Lung (tissue), 16 donors: Measurements from ENCODE around the gene PDE6G. TPM values are rescaled to one million over a fixed set of nuclear protein-coding genes. Genes with fewer than 3 reads are reported as not detected.
A peak's percentile ranks its signal among the peaks of the same experiment; 100 is the strongest.

ENCODE experiments used
- ATAC-seq: fragments of 200-7000 bp; cut with Tn5 transposase; one replicate; pipeline ENCODE4 v1.9.1; 2020; ENCODE audit warnings: moderate number of reproducible peaks; ENCODE audit not compliant: insufficient read depth, low FRiP score
- DNase-seq, 3 donors: peaks; one replicate each; pipeline ENCODE4 v3.0.0-alpha.2; 2013 to 2017
- H3K27ac ChIP-seq, 2 donors: one replicate each; pipeline ENCODE4 v1.5.1; 2013; ENCODE audit warnings: mild to moderate bottlenecking in 2 of 2, moderate library complexity in 2 of 2, control low read depth in 1 of 2, inconsistent platforms in 1 of 2, low read depth in 1 of 2, low read length in 1 of 2
- H3K27me3 ChIP-seq, 3 donors: one replicate each; pipeline ENCODE4 v1.5.1; 2013; ENCODE audit warnings: low read length in 2 of 3; ENCODE audit not compliant: control insufficient read depth in 3 of 3, insufficient read depth in 3 of 3
- H3K36me3 ChIP-seq, 4 donors: one replicate each; pipeline ENCODE4 v1.5.1; 2013; ENCODE audit warnings: low read length in 4 of 4, mild to moderate bottlenecking in 1 of 4, moderate library complexity in 1 of 4; ENCODE audit not compliant: control insufficient read depth in 4 of 4, insufficient read depth in 4 of 4
- H3K4me1 ChIP-seq, 5 donors: one replicate each; pipeline ENCODE4 v1.5.1; 2013; ENCODE audit warnings: low read length in 5 of 5, mild to moderate bottlenecking in 2 of 5, moderate library complexity in 1 of 5; ENCODE audit not compliant: control insufficient read depth in 5 of 5, insufficient read depth in 5 of 5
- H3K4me3 ChIP-seq: one replicate; pipeline ENCODE4 v1.5.1; 2013; ENCODE audit warnings: mild to moderate bottlenecking, control low read depth, moderate library complexity
- H3K9ac ChIP-seq, 2 donors: one replicate each; pipeline ENCODE4 v1.5.1; 2013; ENCODE audit warnings: low read length in 2 of 2, control low read depth in 1 of 2; ENCODE audit not compliant: insufficient read depth in 1 of 2
- H3K9me3 ChIP-seq, 4 donors: one replicate each; pipeline ENCODE4 v1.5.1; 2013; ENCODE audit warnings: low read length in 3 of 4, mild to moderate bottlenecking in 1 of 4, moderate library complexity in 1 of 4; ENCODE audit not compliant: control insufficient read depth in 4 of 4, insufficient read depth in 3 of 4
- CTCF ChIP-seq: IDR thresholded peaks from 2 replicates; pipeline ENCODE4 v1.5.1; 2012; ENCODE audit warnings: mild to moderate bottlenecking; ENCODE audit errors: control extremely low read depth, extremely low read depth
- WGBS, 2 donors: extraction: QIAGEN DNeasy Blood & Tissue Kit; methylation state at CpG; one replicate each; pipeline ENCODE4 v1.1.7; 2013; 5-methylcytosine and 5-hydroxymethylcytosine counted together
- long read RNA-seq, 5 donors: transcript quantifications; one replicate each; lab custom pipeline, GENCODE V29; 2026
- polyA plus RNA-seq, 2 donors: library from polyadenylated mRNA; stranded (reverse); fragments of 200-250 nt; gene quantifications; one replicate each; pipeline ENCODE4 v1.2.1, GENCODE V29; 2013
- total RNA-seq, 2 donors: library from RNA; depleted of rRNA in 1 of 2; stranded (reverse); fragments of >200 nt in 1 of 2; gene quantifications; one replicate each; pipeline ENCODE4 v1.2.1, GENCODE V29; 2014 to 2021
- donor health status: control.
- donor health status: control.
- donor health status: Bipolar disorder and iron deficiency.
- donor health status: healthy.
- donor health status: DM: yes; HTN: yes; CAD: no.

The PDE6G gene
- total RNA-seq (1 to 10 TPM in 1 of 2 donors, not detected in 1; 1.8 TPM), polyA plus RNA-seq (1 to 10 TPM; 1.8 to 2.1 TPM)
- long read RNA-seq, donor 1, result 0 reads
- long read RNA-seq, donor 2, partial matches to known transcripts, result 0 of 1 reads
- long read RNA-seq, donor 2, other reads (novel, unspliced or antisense), result 0 of 1 reads
- long read RNA-seq, donor 3, partial matches to known transcripts, result 0 of 2 reads
- long read RNA-seq, donor 3, other reads (novel, unspliced or antisense), result 0 of 2 reads
- long read RNA-seq, donor 4, partial matches to known transcripts, result 0 of 4 reads
- long read RNA-seq, donor 4, other reads (novel, unspliced or antisense), result 0 of 4 reads
- long read RNA-seq, donor 5, partial matches to known transcripts, result 0 of 1 reads
- long read RNA-seq, donor 5, other reads (novel, unspliced or antisense), result 0 of 1 reads

GRCh38 chr17:81656118-81656743 is at the start of gene PDE6G:
TSS of gene PDE6G (minus strand) at chr17:81656542. CDS start at chr17:81653305, 3,237 bp downstream.
- no peak within 1 kb of the TSS for H3K9ac ChIP-seq
- peaks cover 0 to 9% (median 0%) of the 10 kb centered on the region in 5 donors for H3K4me1 ChIP-seq
- no peak for ATAC-seq
- no peak for DNase-seq
- H3K9me3 ChIP-seq, result no peaks in the 10 kb centered on the region
- no peaks in the 10 kb centered on the region for H3K36me3 ChIP-seq
- no peak for TF ChIP-seq CTCF
- WGBS, 2 donors, result 85 to 89% methylated on average over 15 of the region's 15 CpGs
- peaks cover 0 to 2% (median 0%) of the 10 kb centered on the region in 3 donors for H3K27me3 ChIP-seq
- H3K4me3 ChIP-seq, result no peak within 1 kb of the TSS
- no peak within 1 kb of the TSS for H3K27ac ChIP-seq

GRCh38 chr17:81705518-81706231 is 49.3 kb upstream of the PDE6G start:
- Histone ChIP-seq H3K36me3 (peaks cover 0 to 29% (median 5%) of the 10 kb centered on the region in 4 donors), H3K9ac (no peak overlapping the region), H3K27ac (no peak overlapping the region), H3K4me3 (no peak overlapping the region), H3K27me3 (peaks cover 0 to 3% (median 2%) of the 10 kb centered on the region in 3 donors), H3K4me1 (peaks cover 0 to 32% (median 15%) of the 10 kb centered on the region in 5 donors), H3K9me3 (no peaks in the 10 kb centered on the region)
- TF ChIP-seq CTCF, result no peak
- 93 to 95% methylated on average over 30 of the region's 30 CpGs for WGBS, 2 donors
- DNase-seq, result no peak
- ATAC-seq, result no peak

- no peaks in the 10 kb centered on the region for H3K9me3 ChIP-seq
- H3K9ac ChIP-seq, result peak overlapping the region; percentile 42 to 63
- H3K27ac ChIP-seq, result peak overlapping the region; percentile 92 to 96
- DNase-seq (no peak), ATAC-seq (no peak)
- WGBS, 2 donors, result 28 to 42% methylated on average over 22 to 27 of the region's 27 CpGs
- H3K4me1 ChIP-seq, result peaks cover 0 to 29% (median 10%) of the 10 kb centered on the region in 5 donors
- H3K36me3 ChIP-seq, result peaks cover 0 to 39% (median 8%) of the 10 kb centered on the region in 4 donors
- H3K4me3 ChIP-seq, result peak overlapping the region; percentile 67
- no peaks in the 10 kb centered on the region for H3K27me3 ChIP-seq
- no peak for TF ChIP-seq CTCF
These were observed 47.7 kb upstream of the PDE6G start for GRCh38 chr17:81703747-81704654.
